ENCODE data around the gene SPRED2.

- TF ChIP-seq CTCF (IDR thresholded peaks at IDR 0.05; ENCODE audit: insufficient read depth, low read length) (no peak), POLR2AphosphoS5 (IDR thresholded peaks at IDR 0.05; ENCODE audit: low read depth) (no peak)
These were observed 139.0 kb downstream of the SPRED2 start for GRCh38 chr2:65293376-65293775.
